ENCODE measurements around the gene MRI1. TPM values are rescaled to one million over a fixed set of nuclear protein-coding genes. Genes with fewer than 3 reads are reported as not detected.

MRI1 gene
- total and polyA plus RNA-seq, 7 donors, result 6.4 to 11.2 (median 9.6) TPM

DNA sequence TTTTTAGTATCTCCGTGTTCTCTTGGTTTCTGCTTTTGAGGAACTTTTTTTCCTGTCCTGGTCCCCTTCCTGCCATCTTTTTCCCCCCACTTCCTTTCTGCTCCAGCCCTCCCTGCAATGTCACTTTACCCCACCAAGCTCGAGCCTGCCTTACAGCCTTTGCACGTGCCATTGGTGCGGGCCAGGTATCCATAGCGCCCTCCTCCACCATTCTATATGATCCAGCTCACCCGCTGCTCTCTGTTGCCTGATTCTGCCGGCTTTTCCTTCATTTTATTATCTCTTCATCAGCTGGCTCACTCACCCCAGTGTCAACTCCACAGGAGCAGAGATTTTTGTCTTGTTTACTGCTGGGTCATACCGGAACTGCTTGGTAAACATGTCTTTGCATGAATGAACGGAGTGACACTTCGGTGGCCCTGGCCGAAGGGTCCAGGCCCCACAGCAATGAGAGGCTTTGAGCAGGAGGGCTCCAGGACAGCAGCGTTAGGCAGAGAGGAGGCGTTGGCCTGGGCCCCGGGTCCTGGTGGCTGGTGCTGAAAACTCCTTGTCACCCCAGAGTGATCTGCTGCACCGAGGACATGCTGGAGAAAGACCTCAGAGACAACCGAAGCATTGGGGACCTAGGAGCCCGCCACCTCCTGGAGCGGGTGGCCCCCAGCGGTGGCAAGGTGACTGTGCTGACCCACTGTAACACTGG, 1.2 kb downstream of the MRI1 start:
- DNase-seq (no peak), ATAC-seq (no peak)
- Histone ChIP-seq H3K4me1 (peaks cover 4% of the 10 kb centered on the region), H3K4me3 (peak overlapping the region; percentile 84), H3K36me3 (ENCODE audit: insufficient read depth in 1 of 2, low read depth in 1 of 2) (peaks cover 0 to 58% of the 10 kb centered on the region in 2 donors), H3K27me3 (ENCODE audit: insufficient read depth in 3 of 3, low read length in 2 of 3) (no peaks in the 10 kb centered on the region), H3K27ac (peak overlapping the region; percentile 66), H3K9me3 (no peaks in the 10 kb centered on the region)
- intact Hi-C loops (cut with DNase I), result no loop called here
- WGBS, 3 donors, result 55 to 66% (median 64%) methylated on average over 19 of the region's 19 CpGs
- TF ChIP-seq, protein P1, sequence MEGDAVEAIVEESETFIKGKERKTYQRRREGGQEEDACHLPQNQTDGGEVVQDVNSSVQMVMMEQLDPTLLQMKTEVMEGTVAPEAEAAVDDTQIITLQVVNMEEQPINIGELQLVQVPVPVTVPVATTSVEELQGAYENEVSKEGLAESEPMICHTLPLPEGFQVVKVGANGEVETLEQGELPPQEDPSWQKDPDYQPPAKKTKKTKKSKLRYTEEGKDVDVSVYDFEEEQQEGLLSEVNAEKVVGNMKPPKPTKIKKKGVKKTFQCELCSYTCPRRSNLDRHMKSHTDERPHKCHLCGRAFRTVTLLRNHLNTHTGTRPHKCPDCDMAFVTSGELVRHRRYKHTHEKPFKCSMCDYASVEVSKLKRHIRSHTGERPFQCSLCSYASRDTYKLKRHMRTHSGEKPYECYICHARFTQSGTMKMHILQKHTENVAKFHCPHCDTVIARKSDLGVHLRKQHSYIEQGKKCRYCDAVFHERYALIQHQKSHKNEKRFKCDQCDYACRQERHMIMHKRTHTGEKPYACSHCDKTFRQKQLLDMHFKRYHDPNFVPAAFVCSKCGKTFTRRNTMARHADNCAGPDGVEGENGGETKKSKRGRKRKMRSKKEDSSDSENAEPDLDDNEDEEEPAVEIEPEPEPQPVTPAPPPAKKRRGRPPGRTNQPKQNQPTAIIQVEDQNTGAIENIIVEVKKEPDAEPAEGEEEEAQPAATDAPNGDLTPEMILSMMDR (IDR thresholded peaks at IDR 0.05), result no peak

DNA sequence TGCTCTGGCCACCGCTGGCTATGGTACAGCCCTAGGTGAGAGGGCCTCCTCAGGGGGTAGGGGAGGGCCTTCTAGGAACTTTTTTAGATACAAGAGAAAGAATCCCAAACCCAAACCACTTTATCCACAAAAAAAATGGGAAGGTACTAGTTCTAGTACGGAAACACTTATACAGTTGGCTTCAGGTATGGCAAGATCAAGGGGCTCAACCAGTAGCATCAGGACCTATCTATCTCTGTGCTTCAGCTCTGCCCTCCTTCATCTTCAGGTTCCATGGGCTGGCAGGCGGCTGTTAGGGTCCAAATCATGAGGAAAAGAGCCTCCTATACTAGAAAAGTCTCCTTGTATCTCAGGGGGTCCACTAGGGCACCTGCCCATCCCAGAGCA, 1.8 kb downstream of the MRI1 start:
- H3K27me3 ChIP-seq (ENCODE audit: insufficient read depth in 3 of 3, low read length in 2 of 3), result no peaks in the 10 kb centered on the region
- DNase-seq (no peak), ATAC-seq (no peak)
- 94 to 97% (median 94%) methylated on average over 3 of the region's 3 CpGs for WGBS, 3 donors
- H3K9me3 ChIP-seq, result no peaks in the 10 kb centered on the region
- H3K27ac ChIP-seq, result no peak overlapping the region
- H3K4me1 ChIP-seq, result peaks cover 4% of the 10 kb centered on the region
- H3K4me3 ChIP-seq, result no peak overlapping the region
- H3K36me3 ChIP-seq (ENCODE audit: insufficient read depth in 1 of 2, low read depth in 1 of 2), result peaks cover 0 to 58% of the 10 kb centered on the region in 2 donors
- intact Hi-C loops (cut with DNase I), result no loop called here
- TF ChIP-seq, protein P1 (IDR thresholded peaks at IDR 0.05), result no peak

DNA sequence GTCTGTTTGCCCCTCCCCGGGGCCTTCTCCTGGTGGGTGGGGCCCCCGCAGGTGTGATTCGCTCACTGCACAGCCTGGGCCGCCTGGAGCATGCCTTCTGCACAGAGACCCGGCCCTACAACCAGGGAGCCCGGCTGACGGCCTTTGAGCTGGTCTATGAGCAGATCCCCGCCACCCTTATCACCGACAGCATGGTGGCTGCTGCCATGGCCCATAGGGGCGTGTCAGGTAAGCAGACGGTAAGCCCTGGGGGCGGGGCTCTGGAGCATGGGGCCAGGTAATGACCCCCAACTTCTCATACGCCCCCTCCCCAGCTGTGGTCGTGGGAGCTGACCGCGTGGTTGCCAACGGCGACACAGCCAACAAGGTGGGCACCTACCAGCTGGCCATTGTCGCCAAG, 4.2 kb downstream of the MRI1 start:
- peaks cover 4% of the 10 kb centered on the region for H3K4me1 ChIP-seq
- no peak overlapping the region for H3K4me3 ChIP-seq
- DNase-seq, result no peak
- ATAC-seq, result no peak
- H3K27ac ChIP-seq, result no peak overlapping the region
- 84 to 89% (median 86%) methylated on average over 18 to 19 of the region's 19 CpGs for WGBS, 3 donors
- TF ChIP-seq, protein P1 (IDR thresholded peaks at IDR 0.05), result no peak
- no peaks in the 10 kb centered on the region for H3K9me3 ChIP-seq
- no peaks in the 10 kb centered on the region for H3K27me3 ChIP-seq (ENCODE audit: insufficient read depth in 3 of 3, low read length in 2 of 3)
- peaks cover 2 to 47% of the 10 kb centered on the region in 2 donors for H3K36me3 ChIP-seq (ENCODE audit: insufficient read depth in 1 of 2, low read depth in 1 of 2)
- intact Hi-C loops (cut with DNase I), result no loop called here

DNA sequence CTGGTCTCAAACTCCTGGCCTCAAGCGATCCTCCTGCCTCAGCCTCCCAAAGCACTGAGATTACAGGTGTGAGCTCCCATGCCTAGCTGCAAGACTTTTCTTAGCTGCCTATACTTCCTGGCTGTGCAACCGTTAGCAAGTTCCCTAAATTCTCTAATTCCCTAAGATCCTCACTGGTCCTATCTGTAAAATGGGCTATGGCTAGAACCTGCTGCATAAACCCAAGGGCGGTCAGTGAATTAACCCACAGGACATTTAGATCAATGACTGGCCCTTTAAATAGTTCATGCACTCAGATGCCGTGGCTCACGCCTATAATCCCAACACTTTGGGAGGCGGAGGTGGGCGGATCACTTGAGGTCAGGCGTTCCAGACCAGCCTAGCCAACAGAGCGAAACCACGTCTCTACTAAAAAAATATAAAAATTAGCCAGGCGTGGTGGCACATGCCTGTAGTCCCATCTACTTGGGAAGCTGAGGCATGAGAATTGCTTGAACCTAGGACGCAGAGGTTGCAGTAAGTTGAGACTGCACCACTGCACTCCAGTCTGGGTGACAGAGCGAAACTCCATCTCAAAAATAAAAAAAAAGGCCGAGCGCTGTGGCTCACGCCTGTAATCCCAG, 5.8 kb downstream of the MRI1 start:
- Histone ChIP-seq H3K9me3 (no peaks in the 10 kb centered on the region), H3K4me1 (peaks cover 7% of the 10 kb centered on the region), H3K4me3 (no peak overlapping the region), H3K27ac (no peak overlapping the region), H3K27me3 (ENCODE audit: insufficient read depth in 3 of 3, low read length in 2 of 3) (no peaks in the 10 kb centered on the region), H3K36me3 (ENCODE audit: insufficient read depth in 1 of 2, low read depth in 1 of 2) (peaks cover 2 to 47% of the 10 kb centered on the region in 2 donors)
- intact Hi-C loops (cut with DNase I), result loop anchor here (10.0 kb wide), 1 partner anchor 305 kb away; the partner anchor contains the start of gene MISP3 (in 2 of the 2)
- TF ChIP-seq, protein P1 (IDR thresholded peaks at IDR 0.05), result no peak
- WGBS, 3 donors, result 84 to 88% (median 86%) methylated on average over 16 of the region's 16 CpGs
- DNase-seq (no peak), ATAC-seq (no peak)

All from psoas muscle (tissue), 8 donors.